Measurements from ENCODE around the gene DOCK6. TPM values are rescaled to one million over a fixed set of nuclear protein-coding genes. Genes with fewer than 3 reads are reported as not detected.
A peak's percentile ranks its signal among the peaks of the same experiment; 100 is the strongest.

Gene DOCK6
- total and polyA plus RNA-seq, 2 of the 13 experiments (the other 11 are each of a cell fraction or from before 2014, with no cell fraction given) = 5.4 to 38.1 TPM

GRCh38 chr19:11261431-11261970, 823 bp downstream of the DOCK6 start (continued):
- TF ChIP-seq TFAP4 (IDR thresholded peaks at IDR 0.05; ENCODE audit: borderline replicate concordance, low read depth) = peak; percentile 54; the same call in 1 of the 2 replicates
- TF ChIP-seq ZSCAN5A (CRISPR knock-in tag; IDR thresholded peaks at IDR 0.05; ENCODE audit: borderline replicate concordance) = no peak
- no peak for TF ChIP-seq STAT6 (CRISPR knock-in tag; IDR thresholded peaks at IDR 0.05; ENCODE audit: borderline replicate concordance)
- TF ChIP-seq, protein P1, sequence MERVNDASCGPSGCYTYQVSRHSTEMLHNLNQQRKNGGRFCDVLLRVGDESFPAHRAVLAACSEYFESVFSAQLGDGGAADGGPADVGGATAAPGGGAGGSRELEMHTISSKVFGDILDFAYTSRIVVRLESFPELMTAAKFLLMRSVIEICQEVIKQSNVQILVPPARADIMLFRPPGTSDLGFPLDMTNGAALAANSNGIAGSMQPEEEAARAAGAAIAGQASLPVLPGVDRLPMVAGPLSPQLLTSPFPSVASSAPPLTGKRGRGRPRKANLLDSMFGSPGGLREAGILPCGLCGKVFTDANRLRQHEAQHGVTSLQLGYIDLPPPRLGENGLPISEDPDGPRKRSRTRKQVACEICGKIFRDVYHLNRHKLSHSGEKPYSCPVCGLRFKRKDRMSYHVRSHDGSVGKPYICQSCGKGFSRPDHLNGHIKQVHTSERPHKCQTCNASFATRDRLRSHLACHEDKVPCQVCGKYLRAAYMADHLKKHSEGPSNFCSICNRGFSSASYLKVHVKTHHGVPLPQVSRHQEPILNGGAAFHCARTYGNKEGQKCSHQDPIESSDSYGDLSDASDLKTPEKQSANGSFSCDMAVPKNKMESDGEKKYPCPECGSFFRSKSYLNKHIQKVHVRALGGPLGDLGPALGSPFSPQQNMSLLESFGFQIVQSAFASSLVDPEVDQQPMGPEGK (CRISPR knock-in tag; IDR thresholded peaks at IDR 0.05) = peak; percentile 69
- no peak for TF ChIP-seq PHB2 (IDR thresholded peaks at IDR 0.05; ENCODE audit: partially characterized antibody)
- no peak for TF ChIP-seq ZNF709 (CRISPR knock-in tag; IDR thresholded peaks at IDR 0.05)
- TF ChIP-seq BRCA1 (CRISPR knock-in tag; IDR thresholded peaks at IDR 0.05) = no peak
- TF ChIP-seq TFE3 (CRISPR knock-in tag; IDR thresholded peaks at IDR 0.05) = no peak
- no peak for TF ChIP-seq PHF20 (CRISPR knock-in tag; IDR thresholded peaks at IDR 0.05)
- TF ChIP-seq ZBTB40 (IDR thresholded peaks at IDR 0.05) = no peak
- TF ChIP-seq ZBTB40 (CRISPR knock-in tag; IDR thresholded peaks at IDR 0.05) = no peak

All from HepG2 (cell line).